GM18526 (cell line): ENCODE results near the gene ZNF385B.

Experiments used
- POLR2A ChIP-seq: IDR thresholded peaks from 3 replicates; pipeline ENCODE4 v1.6.1; 2011; ENCODE audit not compliant: insufficient read length; ENCODE audit errors: extremely low read depth

ZNF385B gene

GRCh38 chr2:179790235-179791217, 70.9 kb downstream of the ZNF385B start:
- TF ChIP-seq POLR2A: no peak

- no peak for TF ChIP-seq POLR2A
These were observed 73.3 kb downstream of the ZNF385B start for GRCh38 chr2:179788104-179788503.

GRCh38 chr2:179787601-179788000, 73.8 kb downstream of the ZNF385B start:
- no peak for TF ChIP-seq POLR2A

DNA sequence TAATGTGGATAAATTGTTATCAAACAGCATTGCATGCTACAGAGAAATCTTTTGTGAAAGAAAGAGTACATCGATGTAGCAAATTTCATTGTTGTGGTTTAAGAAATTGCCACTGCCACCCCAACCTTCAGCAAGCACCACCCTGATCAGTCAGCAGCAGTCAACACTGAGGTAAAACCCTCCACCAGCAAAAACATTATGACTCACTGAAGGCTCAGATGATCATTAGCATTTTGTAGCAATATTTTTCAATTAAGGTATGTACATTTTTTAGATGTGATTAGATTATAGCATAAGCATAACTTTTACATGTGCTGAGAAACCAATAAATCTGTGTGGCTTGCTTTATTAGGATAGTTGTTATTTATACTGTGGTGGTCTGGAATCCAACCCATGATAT, 75.5 kb downstream of the ZNF385B start:
- no peak for TF ChIP-seq POLR2A

GRCh38 chr2:179773986-179774385, 87.4 kb downstream of the ZNF385B start:
- TF ChIP-seq POLR2A: no peak

GRCh38 chr2:179772346-179772745, 89.1 kb downstream of the ZNF385B start:
- no peak for TF ChIP-seq POLR2A

GRCh38 chr2:179771791-179772190, 89.6 kb downstream of the ZNF385B start:
- TF ChIP-seq POLR2A: no peak

GRCh38 chr2:179770029-179770428, 91.4 kb downstream of the ZNF385B start:
- TF ChIP-seq POLR2A: no peak

DNA sequence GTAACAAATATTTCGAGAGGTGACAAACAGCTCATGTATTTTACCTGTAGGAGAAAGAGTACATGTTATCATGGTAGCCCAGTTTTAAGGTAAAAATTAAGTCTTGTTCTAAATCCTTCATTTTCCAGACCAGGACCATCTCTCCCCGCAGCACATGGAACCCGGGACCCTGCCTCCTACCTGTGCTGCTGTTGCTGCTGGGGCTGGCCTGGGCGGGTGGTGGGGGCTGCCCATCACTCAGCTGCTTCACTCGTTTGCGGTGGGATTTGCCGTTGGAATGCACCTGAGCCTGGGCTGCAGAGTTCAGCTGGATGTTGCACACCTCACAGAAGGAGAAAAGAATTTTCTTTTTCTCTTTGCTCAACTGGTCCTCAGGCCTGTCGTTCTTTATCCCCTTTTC, 92.1 kb downstream of the ZNF385B start:
- TF ChIP-seq POLR2A: no peak

DNA sequence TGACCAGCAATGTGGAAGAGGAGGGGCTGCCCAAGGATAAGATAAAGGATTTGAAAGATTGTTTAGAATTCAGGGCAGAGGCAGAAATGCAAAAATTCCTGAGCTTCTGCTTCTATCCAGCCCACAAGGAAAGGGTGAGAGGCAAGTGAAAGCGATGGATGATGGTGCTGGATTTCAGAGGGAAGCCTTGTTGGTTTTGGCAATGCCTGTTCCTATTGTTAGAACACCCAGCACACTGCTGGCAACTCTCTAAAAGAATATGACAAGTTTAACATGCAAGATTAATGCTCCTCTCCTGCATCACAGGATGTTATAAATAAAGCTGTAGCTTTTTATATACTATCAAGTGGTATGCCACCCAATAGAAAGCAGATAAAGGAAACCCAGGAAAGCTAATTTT, 92.6 kb downstream of the ZNF385B start:
- no peak for TF ChIP-seq POLR2A

DNA sequence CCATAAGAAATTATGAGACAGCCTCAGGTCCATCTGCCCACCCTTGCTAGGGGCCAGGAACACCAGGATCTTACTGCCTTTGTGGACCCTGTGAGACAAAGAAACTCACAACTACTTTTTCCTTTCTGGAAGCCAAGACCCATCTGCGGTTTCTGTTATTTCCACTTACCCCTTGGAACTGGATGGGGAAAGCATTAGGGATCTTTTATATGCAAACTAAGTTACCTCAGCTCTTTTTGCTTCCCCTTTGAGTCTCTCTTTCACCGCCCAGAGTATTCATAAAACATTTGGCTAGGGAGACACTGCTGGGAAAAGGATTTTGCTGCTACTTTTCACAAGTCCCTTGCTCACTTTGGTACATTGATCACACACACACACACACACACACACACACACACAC, 95.7 kb downstream of the ZNF385B start:
- TF ChIP-seq POLR2A: no peak

DNA sequence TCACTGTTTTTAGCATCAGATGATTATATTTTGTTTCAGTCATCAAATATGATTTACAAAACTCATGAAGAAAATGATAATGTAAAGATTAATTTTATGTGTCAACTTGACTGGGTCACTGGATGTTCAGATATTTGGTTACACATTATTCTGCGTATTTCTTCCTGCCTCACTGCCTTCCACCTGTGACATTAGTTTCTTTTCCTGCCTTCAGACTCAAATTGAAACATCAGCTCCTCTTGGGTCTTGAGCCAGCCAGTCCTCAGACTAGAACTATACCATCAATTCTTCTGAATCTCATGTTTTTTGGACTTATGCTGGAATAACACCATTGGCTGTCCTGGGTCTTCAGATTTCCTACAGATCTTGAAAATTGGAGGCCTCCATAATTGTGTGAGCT, 96.7 kb downstream of the ZNF385B start:
- TF ChIP-seq POLR2A: no peak

DNA sequence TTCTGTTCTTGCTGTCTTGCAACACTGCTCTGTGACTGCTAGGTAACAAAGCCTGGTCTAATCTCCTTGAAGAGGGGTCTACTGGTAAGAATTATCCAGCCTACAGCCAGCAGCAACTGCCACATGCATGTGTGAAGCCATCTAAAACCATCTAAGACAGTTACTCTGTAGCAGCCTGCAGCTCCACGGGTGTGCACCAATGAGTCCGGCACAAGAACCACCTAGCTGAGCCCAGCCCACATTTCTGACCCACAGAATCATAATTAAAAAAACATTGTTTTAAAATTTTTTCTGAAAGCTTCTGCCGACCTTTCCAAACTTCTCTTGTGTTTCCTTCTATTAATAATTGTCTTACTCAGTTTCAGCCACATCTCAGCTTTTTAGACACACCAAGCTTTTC, 102.8 kb downstream of the ZNF385B start:
- TF ChIP-seq POLR2A: no peak

- no peak for TF ChIP-seq POLR2A
These were observed 110.1 kb downstream of the ZNF385B start for GRCh38 chr2:179751163-179751809.

- no peak for TF ChIP-seq POLR2A
These were observed 112.2 kb downstream of the ZNF385B start for GRCh38 chr2:179749210-179749609.

DNA sequence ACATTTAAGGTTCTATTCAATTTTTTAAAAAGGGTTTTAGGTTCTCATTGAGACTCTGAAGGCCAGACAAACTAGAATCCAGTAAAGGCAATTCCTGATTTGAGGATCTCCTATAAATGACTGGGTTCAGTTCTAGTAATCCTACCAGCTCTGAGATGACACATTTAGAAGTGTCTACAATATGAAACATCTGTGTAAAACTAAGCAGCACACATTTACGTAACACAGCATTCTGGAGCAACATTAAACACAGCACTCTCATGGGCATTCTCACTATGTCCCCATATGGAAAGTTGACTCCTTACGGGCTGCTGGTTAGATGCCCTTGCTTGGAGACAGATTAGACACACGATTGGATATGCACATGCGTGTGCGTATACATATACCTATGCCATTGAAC, 114.4 kb downstream of the ZNF385B start:
- no peak for TF ChIP-seq POLR2A

GRCh38 chr2:179745635-179746256, 115.7 kb downstream of the ZNF385B start:
- no peak for TF ChIP-seq POLR2A

DNA sequence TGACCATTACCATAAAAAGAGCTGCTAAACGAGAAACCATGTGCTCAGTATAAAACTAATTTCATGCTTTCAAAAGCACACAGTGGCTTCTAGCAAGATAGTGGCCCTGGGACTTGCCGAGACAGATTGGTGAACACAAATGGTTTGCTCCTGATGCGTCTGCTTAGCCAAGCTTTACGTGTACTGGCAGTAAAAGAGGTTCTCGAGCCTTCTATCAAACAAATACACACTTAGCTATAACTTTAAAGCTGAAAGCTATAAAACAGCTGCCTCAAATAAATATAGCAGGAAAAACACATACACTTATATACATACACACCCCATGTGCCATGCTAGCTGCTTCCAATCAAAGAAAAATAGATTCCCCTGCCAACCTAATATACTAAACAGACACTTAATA, 117.0 kb downstream of the ZNF385B start:
- TF ChIP-seq POLR2A: no peak
